ENCODE results near the gene OPCML.

DNA sequence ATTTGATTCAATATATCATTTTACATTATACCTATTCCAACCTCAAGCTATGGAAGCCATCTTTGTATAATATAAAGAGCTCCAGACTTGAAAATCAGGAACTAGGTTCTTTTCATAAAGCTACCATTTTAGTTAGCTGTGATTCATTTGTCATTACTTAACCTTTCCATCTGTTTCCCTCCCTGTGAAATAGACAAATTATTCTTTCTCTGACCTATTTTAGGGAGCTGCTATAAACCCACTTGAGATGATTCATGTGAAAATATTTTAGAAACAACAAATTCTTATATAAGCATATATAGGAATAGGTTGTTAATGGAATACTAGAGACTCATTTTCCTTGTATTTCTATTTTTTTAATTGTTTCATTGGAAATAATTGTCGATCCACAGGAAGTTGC, 1012.1 kb downstream of the OPCML start:
- TF ChIP-seq, protein P1, sequence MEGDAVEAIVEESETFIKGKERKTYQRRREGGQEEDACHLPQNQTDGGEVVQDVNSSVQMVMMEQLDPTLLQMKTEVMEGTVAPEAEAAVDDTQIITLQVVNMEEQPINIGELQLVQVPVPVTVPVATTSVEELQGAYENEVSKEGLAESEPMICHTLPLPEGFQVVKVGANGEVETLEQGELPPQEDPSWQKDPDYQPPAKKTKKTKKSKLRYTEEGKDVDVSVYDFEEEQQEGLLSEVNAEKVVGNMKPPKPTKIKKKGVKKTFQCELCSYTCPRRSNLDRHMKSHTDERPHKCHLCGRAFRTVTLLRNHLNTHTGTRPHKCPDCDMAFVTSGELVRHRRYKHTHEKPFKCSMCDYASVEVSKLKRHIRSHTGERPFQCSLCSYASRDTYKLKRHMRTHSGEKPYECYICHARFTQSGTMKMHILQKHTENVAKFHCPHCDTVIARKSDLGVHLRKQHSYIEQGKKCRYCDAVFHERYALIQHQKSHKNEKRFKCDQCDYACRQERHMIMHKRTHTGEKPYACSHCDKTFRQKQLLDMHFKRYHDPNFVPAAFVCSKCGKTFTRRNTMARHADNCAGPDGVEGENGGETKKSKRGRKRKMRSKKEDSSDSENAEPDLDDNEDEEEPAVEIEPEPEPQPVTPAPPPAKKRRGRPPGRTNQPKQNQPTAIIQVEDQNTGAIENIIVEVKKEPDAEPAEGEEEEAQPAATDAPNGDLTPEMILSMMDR (IDR thresholded peaks at IDR 0.05): no peak
- TF ChIP-seq POLR2A (IDR thresholded peaks at IDR 0.05): no peak
